HEK293T (cell line): ENCODE data around the gene ZC3H7B.
"Not testable (repeated sequence)": the region's sequence is repeated elsewhere in the genome, so short reads cannot be mapped to it uniquely, and the experiment has no call there.

ENCODE experiments used
- CTCF ChIA-PET: fragments of 350-600 bp; formaldehyde crosslinking; extraction: SDS; loops from one replicate; lab custom pipeline; 2021; ENCODE audit warnings: antibody characterized with exemption, inconsistent platforms; lab: Yijun Ruan, JAX
- POLR2A ChIA-PET: fragments of 350-600 bp; formaldehyde crosslinking; extraction: SDS; loops from one replicate; lab custom pipeline; 2020; ENCODE audit warnings: antibody characterized with exemption, inconsistent platforms; lab: Yijun Ruan, JAX
- DNase-seq: peaks from one replicate; pipeline ENCODE4 v3.0.0; 2012; ENCODE audit warnings: mixed read lengths; ENCODE audit errors: extremely low spot score
- ARNT ChIP-seq: fragments of 450-650 bp; IDR thresholded peaks from 2 replicates; pipeline ENCODE4 v1.6.1; 2017; ENCODE audit warnings: mild to moderate bottlenecking
- BHLHE40 ChIP-seq: fragments of 450-650 bp; IDR thresholded peaks from 2 replicates; pipeline ENCODE4 v1.6.1; 2016; ENCODE audit warnings: mild to moderate bottlenecking, moderate library complexity, borderline replicate concordance
- CTBP1 ChIP-seq: fragments of 450-650 bp; IDR thresholded peaks from 2 replicates; pipeline ENCODE4 v1.6.1; 2016; ENCODE audit warnings: borderline replicate concordance
- ELF4 ChIP-seq: fragments of 450-650 bp; IDR thresholded peaks from 2 replicates; pipeline ENCODE4 v1.6.1; 2017; ENCODE audit warnings: antibody characterized with exemption
- FOXA1 ChIP-seq: fragments of 450-650 bp; IDR thresholded peaks from 2 replicates; pipeline ENCODE4 v1.6.1; 2016; ENCODE audit warnings: mild to moderate bottlenecking
- FOXK2 ChIP-seq: fragments of 450-650 bp; IDR thresholded peaks from 2 replicates; pipeline ENCODE4 v1.6.1; 2016; ENCODE audit warnings: mild to moderate bottlenecking
- FOXM1 ChIP-seq: fragments of 450-650 bp; IDR thresholded peaks from 2 replicates; pipeline ENCODE4 v1.6.1; 2017; ENCODE audit warnings: mild to moderate bottlenecking, borderline replicate concordance
- HDGF ChIP-seq: fragments of 450-650 bp; IDR thresholded peaks from 2 replicates; pipeline ENCODE4 v1.6.1; 2017; ENCODE audit warnings: antibody characterized with exemption, borderline replicate concordance
- L3MBTL2 ChIP-seq: fragments of 450-650 bp; conservative IDR thresholded peaks from 2 replicates; pipeline ENCODE4 v1.6.1; 2016; ENCODE audit warnings: mild to moderate bottlenecking
- LEF1 ChIP-seq: fragments of 450-650 bp; IDR thresholded peaks from 2 replicates; pipeline ENCODE4 v1.6.1; 2017; ENCODE audit warnings: mild to moderate bottlenecking, borderline replicate concordance
- NFRKB ChIP-seq: fragments of 450-650 bp; IDR thresholded peaks from 2 replicates; pipeline ENCODE4 v1.6.1; 2016; ENCODE audit warnings: mild to moderate bottlenecking, moderate library complexity
- SP1 ChIP-seq: fragments of 450-650 bp; IDR thresholded peaks from 2 replicates; pipeline ENCODE4 v1.6.1; 2017
- SUZ12 ChIP-seq: fragments of 450-650 bp; IDR thresholded peaks from 2 replicates; pipeline ENCODE4 v1.6.1; 2016; ENCODE audit warnings: mild to moderate bottlenecking
- TARDBP ChIP-seq: fragments of 450-650 bp; IDR thresholded peaks from 2 replicates; pipeline ENCODE4 v1.6.1; 2016
- ZNF384 ChIP-seq: fragments of 450-650 bp; IDR thresholded peaks from 2 replicates; pipeline ENCODE4 v1.6.1; 2016
- TF ChIP-seq, protein P1 (sequence below): fragments of 450-650 bp; IDR thresholded peaks from 2 replicates; pipeline ENCODE4 v1.6.1; 2016

ZC3H7B gene

DNA sequence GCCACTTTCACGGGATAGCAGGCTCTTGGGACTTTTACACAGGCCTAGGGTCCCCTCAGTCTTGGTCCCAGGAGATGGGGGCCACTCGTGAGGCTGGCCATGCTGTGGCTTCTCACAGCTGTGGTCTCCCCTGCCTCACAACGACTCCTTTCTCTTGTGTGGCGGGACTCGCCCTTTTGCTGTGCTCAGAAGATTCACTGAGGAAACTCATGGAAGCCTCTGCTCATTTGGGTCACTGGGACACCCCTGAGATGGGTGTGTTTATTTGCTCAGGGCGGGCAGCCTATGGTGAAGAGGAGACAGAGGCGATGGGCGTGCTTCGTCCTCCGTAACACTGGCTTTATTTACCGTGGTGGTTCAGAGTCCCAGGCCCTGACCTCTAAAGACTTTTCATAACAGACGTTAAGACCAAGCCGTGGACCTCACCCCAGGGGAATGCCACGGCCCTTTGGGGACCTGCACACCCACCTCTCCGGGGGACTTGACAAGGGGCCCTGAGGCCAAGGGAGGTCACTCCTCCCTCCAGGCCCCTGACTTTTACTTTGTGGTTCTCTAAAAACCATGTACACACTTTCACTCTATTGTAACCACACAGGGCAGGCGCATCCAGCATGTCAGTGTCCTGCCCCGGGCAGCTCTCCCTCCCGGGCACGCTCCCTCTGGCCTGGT lies 96.0 kb downstream of the ZC3H7B start:
- CTCF ChIA-PET, result no interaction called here
- POLR2A ChIA-PET, result interaction anchor here (1.3 kb wide), 1 partner anchor 15 kb away, joined by 3 read pairs; the partner anchor contains the start of gene TEF
- TF ChIP-seq, protein P1, sequence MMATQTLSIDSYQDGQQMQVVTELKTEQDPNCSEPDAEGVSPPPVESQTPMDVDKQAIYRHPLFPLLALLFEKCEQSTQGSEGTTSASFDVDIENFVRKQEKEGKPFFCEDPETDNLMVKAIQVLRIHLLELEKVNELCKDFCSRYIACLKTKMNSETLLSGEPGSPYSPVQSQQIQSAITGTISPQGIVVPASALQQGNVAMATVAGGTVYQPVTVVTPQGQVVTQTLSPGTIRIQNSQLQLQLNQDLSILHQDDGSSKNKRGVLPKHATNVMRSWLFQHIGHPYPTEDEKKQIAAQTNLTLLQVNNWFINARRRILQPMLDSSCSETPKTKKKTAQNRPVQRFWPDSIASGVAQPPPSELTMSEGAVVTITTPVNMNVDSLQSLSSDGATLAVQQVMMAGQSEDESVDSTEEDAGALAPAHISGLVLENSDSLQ, result no peak
- DNase-seq, result no peak

DNA sequence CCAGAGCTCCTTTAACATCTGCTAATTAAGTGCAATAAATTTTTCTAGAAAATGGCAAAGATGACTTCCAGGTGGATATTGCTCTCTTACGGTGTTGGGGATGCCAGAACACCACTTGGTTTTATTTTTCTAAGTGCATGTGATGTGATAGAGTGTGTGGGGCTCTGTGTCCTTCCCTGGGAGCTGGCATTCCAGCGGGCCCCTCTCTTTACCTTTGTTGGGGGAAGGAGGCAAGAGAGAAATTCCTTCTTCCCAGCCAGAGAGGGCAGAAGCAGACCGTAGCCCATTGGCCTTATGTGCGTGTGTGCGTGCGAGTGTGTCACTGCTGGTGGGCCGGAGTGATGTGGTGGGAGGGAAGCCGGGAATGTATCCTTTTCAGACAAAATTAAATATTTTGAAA lies 97.6 kb downstream of the ZC3H7B start:
- no peak for DNase-seq
- POLR2A ChIA-PET, result interaction anchor here (1.4 kb wide), 1 partner anchor 17 kb away, joined by 5 read pairs; the partner anchor contains the start of gene TEF
- CTCF ChIA-PET, result no interaction called here
- no peak for TF ChIP-seq FOXA1
- TF ChIP-seq, protein P1, result no peak
- TF ChIP-seq HDGF, result no peak

DNA sequence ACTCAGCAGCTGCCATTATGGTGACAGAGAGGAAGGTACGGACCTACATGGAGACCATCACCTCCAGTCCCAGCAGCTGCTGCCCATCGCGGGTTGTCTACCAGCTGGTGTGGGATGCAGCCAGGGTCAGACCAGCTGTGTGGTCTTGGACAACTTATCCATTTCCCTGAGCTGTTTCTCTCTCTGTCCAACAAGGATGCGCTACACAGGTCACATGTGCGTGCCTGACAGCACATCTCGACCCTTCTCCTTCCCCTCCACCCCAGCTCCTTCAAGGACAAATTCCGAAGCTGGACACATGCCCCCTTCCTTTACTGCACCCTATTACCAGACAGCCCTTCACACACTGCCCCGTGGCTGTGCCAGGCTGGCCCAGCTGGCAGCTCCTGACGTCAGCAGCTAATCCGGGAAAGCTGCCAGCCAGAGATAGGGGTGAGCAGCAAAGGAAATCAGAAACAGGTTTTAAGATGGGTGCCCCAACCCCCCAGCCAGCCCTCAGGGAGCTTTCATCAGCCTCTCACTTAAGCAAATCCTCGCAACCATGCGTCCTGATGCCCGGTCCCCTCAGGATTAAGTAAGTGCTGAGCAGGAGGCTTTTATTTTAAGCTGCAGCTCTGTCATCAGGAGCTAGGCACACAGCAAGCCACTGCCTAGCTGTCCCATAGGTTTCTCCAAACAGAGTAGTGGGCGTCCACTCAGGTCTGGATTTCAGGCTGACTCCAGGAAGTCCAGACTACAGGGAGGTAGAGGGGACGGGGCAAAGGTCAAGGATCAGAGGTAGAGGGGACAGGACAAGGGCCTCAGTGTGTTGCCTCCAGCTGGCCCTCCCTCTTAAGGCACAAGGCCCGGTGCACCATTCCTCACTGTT lies 100.7 kb downstream of the ZC3H7B start:
- ChIA-PET POLR2A (interaction anchor here (0.8 to 2.3 kb wide), 8 partner anchors 10 to 67 kb away, joined by 3 to 16 read pairs (median 6); partner anchors contain the start of genes ACO2, PHF5A, TEF and TOB2), CTCF (interaction anchor here (1.2 to 5.3 kb wide), 3 partner anchors 10 to 125 kb away, joined by 4 to 58 read pairs (median 21); no protein-coding TSS in a partner anchor)
- no peak for DNase-seq
- TF ChIP-seq ARNT (no peak), ZNF384 (no peak), NFRKB (no peak)
- TF ChIP-seq, protein P1, result no peak

DNA sequence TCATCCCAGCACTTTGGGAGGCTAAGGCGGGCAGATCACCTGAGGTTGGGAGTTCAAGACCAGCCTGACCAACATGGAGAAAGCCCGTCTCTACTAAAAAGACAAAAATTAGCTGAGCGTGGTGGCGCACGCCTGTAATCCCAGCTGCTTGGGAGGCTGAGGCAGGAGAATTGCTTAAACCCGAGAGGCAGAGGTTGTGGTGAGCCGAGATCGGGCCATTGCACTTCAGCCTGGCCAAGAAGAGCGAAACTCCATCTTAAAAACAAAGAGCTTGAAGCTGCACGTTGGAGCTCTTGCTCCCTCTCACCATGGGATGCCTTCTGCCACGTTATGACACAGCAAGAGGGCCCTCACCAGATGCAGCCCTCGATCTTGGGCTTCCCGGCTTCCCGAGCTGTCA lies 101.5 kb downstream of the ZC3H7B start:
- not testable (repeated sequence) for DNase-seq
- ChIA-PET POLR2A (interaction anchor here (1.0 to 2.3 kb wide), 7 partner anchors 10 to 66 kb away, joined by 3 to 16 read pairs (median 6); partner anchors contain the start of genes ACO2, PHF5A, TEF and TOB2), CTCF (interaction anchor here (1.2 to 5.3 kb wide), 4 partner anchors 9 to 124 kb away, joined by 4 to 58 read pairs (median 12); no protein-coding TSS in a partner anchor)

DNA sequence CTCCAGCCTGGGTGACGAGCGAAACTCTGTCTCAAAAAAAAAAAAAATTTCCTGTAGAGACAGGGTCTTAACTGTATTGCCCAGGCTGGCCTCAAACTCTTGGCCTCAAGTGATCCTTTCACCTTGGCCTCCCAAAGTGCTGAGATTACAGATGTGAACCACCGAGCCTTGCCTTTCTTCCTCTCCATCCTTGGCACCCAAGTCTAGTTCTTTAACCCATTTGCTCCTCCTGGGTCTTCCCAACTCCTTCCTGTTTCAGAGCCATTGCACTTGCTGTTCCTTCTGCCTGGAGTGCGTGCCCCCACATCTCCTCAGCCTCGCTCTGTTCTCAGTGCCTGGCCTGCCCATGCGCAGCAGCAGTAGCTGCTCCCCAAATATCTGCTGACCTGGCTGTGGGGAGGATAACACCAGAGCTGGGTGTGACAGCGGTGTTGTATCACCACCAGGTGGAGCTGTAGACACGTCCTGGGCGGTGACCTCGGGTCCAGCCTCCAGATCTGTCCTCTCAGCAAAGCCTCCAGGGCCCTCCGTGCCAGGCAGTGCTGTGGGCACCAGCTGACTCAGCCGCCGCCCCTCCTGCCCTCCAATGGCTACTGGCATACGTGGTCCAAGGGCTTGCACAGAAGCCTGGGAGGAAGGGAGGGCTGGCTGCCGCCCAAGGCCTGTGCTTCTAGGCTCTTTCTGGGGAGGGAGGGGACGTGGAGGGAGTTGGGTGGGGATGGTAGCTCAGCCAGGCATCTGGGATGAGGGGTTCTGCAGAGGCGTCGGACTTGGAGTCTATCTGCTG lies 102.4 kb downstream of the ZC3H7B start:
- CTCF ChIA-PET, result interaction anchor here (0.6 to 5.3 kb wide), 14 partner anchors 8 to 131 kb away, joined by 3 to 58 read pairs (median 4); partner anchors contain the start of genes ACO2, PHF5A and TEF
- TF ChIP-seq BHLHE40 (no peak), L3MBTL2 (no peak), FOXK2 (no peak), TARDBP (no peak), FOXM1 (no peak), ARNT (no peak), LEF1 (no peak), SP1 (no peak), HDGF (no peak), SUZ12 (no peak), FOXA1 (no peak)
- TF ChIP-seq, protein P1, result no peak
- DNase-seq, result peak; percentile 94
- POLR2A ChIA-PET, result interaction anchor here (0.7 to 2.3 kb wide), 8 partner anchors 9 to 114 kb away, joined by 3 to 11 read pairs (median 4); partner anchors contain the start of genes ACO2, PHF5A, TEF and TOB2

DNA sequence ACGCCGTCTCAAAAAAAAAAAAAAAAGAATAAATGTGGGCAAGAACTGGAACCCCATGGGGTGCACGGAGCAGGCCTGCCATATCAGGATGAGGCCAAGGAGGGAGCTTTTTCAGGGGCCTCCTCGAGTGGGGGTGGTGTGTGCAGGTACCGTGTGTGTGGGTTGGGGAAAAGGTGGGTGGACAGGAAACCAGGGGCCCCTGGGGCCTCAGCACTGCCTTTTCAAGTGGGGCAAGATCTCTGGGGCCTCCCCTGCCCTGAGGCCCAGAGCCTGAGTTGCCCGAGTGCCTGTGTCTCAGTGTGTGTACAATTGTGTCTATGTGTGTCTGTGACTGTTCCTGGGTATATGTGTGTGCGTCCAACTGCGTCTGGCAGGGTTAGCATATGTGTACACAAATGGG lies 104.3 kb downstream of the ZC3H7B start:
- TF ChIP-seq ZNF384 (no peak), LEF1 (no peak), SP1 (no peak), ARNT (no peak), TARDBP (no peak), HDGF (no peak), NFRKB (no peak), ELF4 (no peak), FOXA1 (no peak), CTBP1 (no peak)
- no peak for DNase-seq
- CTCF ChIA-PET, result interaction anchor here (5.0 kb wide), 1 partner anchor 113 kb away, joined by 58 read pairs; no protein-coding TSS in a partner anchor
- POLR2A ChIA-PET, result no interaction called here
